IMR-90 (cell line): ENCODE data around the gene CDK2AP2. TPM values are rescaled to one million over a fixed set of nuclear protein-coding genes. Genes with fewer than 3 reads are reported as not detected.

Source experiments
- ATAC-seq: fragments of 200-7000 bp; cut with Tn5 transposase; 2 replicates; pipeline ENCODE4 v1.9.1; 2020; ENCODE audit warnings: low read depth, mild to moderate bottlenecking, moderate library complexity
- BruUV-seq: library from RNA; stranded (reverse); fragments of 400-500 nt; replicated peaks from 2 replicates; lab custom pipeline; 2021; lab: Mats Ljungman, UMichigan
- CTCF ChIA-PET: fragments of 300-600 bp; formaldehyde crosslinking; extraction: SDS; loops from one replicate; lab custom pipeline; 2021; ENCODE audit warnings: antibody characterized with exemption; lab: Yijun Ruan, JAX
- POLR2A ChIA-PET: fragments of 300-600 bp; sonication (Branson Sonifier 250); formaldehyde crosslinking; loops from one replicate; lab custom pipeline; 2022; ENCODE audit warnings: antibody characterized with exemption; ENCODE audit not compliant: unreplicated experiment; lab: Charles Lee
- DNase-seq: peaks from one replicate; pipeline ENCODE4 v3.0.0; 2013
- H2AFZ ChIP-seq: replicated peaks from 2 replicates; pipeline ENCODE3; 2013; ENCODE audit warnings: low read length, mild to moderate bottlenecking; ENCODE audit not compliant: poor library complexity
- H2AK5ac ChIP-seq: 2 replicates; pipeline ENCODE4 v1.6.1; 2013; ENCODE audit warnings: low read depth, low read length, inconsistent platforms
- H2AK9ac ChIP-seq: replicated peaks from 2 replicates; pipeline ENCODE3; 2013; ENCODE audit warnings: mild to moderate bottlenecking, low read depth, low read length, moderate library complexity; ENCODE audit not compliant: poor library complexity
- H2BK120ac ChIP-seq: 2 replicates; pipeline ENCODE4 v1.6.1; 2013; ENCODE audit warnings: low read depth, low read length, inconsistent platforms
- H2BK15ac ChIP-seq: 3 replicates; pipeline ENCODE4 v1.6.1; 2013; ENCODE audit warnings: low read depth, low read length, inconsistent platforms
- H2BK20ac ChIP-seq: 2 replicates; pipeline ENCODE4 v1.6.1; 2013; ENCODE audit warnings: low read depth, mild to moderate bottlenecking, inconsistent platforms, low read length, moderate library complexity
- H2BK5ac ChIP-seq: 2 replicates; pipeline ENCODE4 v1.6.1; 2013; ENCODE audit warnings: mild to moderate bottlenecking, low read depth, low read length, inconsistent platforms; ENCODE audit not compliant: poor library complexity, severe bottlenecking
- H3K14ac ChIP-seq: replicated peaks from 2 replicates; pipeline ENCODE4 v1.6.1; 2013; ENCODE audit warnings: low read depth, low read length, inconsistent platforms
- H3K18ac ChIP-seq: 2 replicates; pipeline ENCODE4 v1.6.1; 2013; ENCODE audit warnings: low read depth, low read length, control low read depth
- H3K23ac ChIP-seq: 2 replicates; pipeline ENCODE4 v1.6.1; 2013; ENCODE audit warnings: low read depth, low read length, inconsistent platforms
- H3K27ac ChIP-seq: 2 replicates; pipeline ENCODE4 v1.5.1; 2013; ENCODE audit warnings: mild to moderate bottlenecking, control low read depth, low read length; ENCODE audit not compliant: insufficient read depth
- H3K27me3 ChIP-seq: 2 replicates; pipeline ENCODE4 v1.6.1; 2013; ENCODE audit warnings: low read length; ENCODE audit not compliant: control insufficient read depth, insufficient read depth
- H3K36me3 ChIP-seq: 2 replicates; pipeline ENCODE4 v1.6.1; 2013; ENCODE audit warnings: low read length, mixed read lengths; ENCODE audit not compliant: control insufficient read depth, insufficient read depth
- H3K4ac ChIP-seq: 2 replicates; pipeline ENCODE4 v1.6.1; 2013; ENCODE audit warnings: low read depth, low read length, inconsistent platforms
- H3K4me1 ChIP-seq: 2 replicates; pipeline ENCODE4 v1.6.1; 2013; ENCODE audit warnings: low read length, mixed read lengths; ENCODE audit not compliant: control insufficient read depth, insufficient read depth
- H3K4me2 ChIP-seq: 2 replicates; pipeline ENCODE4 v1.6.1; 2013; ENCODE audit warnings: low read depth, mild to moderate bottlenecking, control low read depth, low read length, moderate library complexity
- H3K4me3 ChIP-seq: 2 replicates; pipeline ENCODE4 v1.5.1; 2013; ENCODE audit warnings: low read depth, mild to moderate bottlenecking, control low read depth, low read length, moderate library complexity; ENCODE audit not compliant: insufficient read depth
- H3K56ac ChIP-seq: 2 replicates; pipeline ENCODE4 v1.6.1; 2013; ENCODE audit warnings: low read length, inconsistent platforms; ENCODE audit not compliant: insufficient read depth; ENCODE audit errors: extremely low read depth
- H3K79me1 ChIP-seq, 2 experiments: 2 replicates each; pipeline ENCODE4 v1.6.1; 2013; ENCODE audit warnings: low read length in 2 of 2, inconsistent platforms in 1 of 2, low read depth in 1 of 2
- H3K9ac ChIP-seq: 2 replicates; pipeline ENCODE4 v1.6.1; 2013; ENCODE audit warnings: low read depth, low read length, control low read depth
- H3K9me1 ChIP-seq: 2 replicates; pipeline ENCODE4 v1.6.1; 2013; ENCODE audit warnings: low read length, inconsistent platforms; ENCODE audit not compliant: insufficient read depth
- H3K9me3 ChIP-seq: 2 replicates; pipeline ENCODE4 v1.6.1; 2013; ENCODE audit warnings: low read length; ENCODE audit not compliant: control insufficient read depth, insufficient read depth
- H4K20me1 ChIP-seq: 2 replicates; pipeline ENCODE4 v1.6.1; 2013; ENCODE audit warnings: low read length, inconsistent platforms; ENCODE audit not compliant: insufficient read depth
- H4K5ac ChIP-seq: 2 replicates; pipeline ENCODE4 v1.6.1; 2013; ENCODE audit warnings: mild to moderate bottlenecking, low read depth, low read length, control low read depth
- H4K8ac ChIP-seq, 2 experiments: 2 replicates each; pipeline ENCODE4 v1.6.1; 2013; ENCODE audit warnings: low read depth in 2 of 2, low read length in 2 of 2, control low read depth in 1 of 2, inconsistent platforms in 1 of 2
- H4K91ac ChIP-seq: 2 replicates; pipeline ENCODE4 v1.6.1; 2013; ENCODE audit warnings: low read depth, low read length, inconsistent platforms; ENCODE audit not compliant: insufficient read depth
- BHLHE40 ChIP-seq: fragments of 150-350 bp; IDR thresholded peaks from 2 replicates; pipeline ENCODE4 v1.6.1; 2016; ENCODE audit warnings: mild to moderate bottlenecking, low read depth, low read length
- CHD1 ChIP-seq: IDR thresholded peaks from 2 replicates; pipeline ENCODE4 v1.6.1; 2012; ENCODE audit warnings: low read depth, low read length, improper control_type of control experiment
- CTCF ChIP-seq: conservative IDR thresholded peaks from 2 replicates; pipeline ENCODE4 v1.5.1; 2012; ENCODE audit warnings: mild to moderate bottlenecking, low read depth, low read length, improper control_type of control experiment
- FOS ChIP-seq: fragments of 150-350 bp; IDR thresholded peaks from 2 replicates; pipeline ENCODE4 v1.6.1; 2016; ENCODE audit warnings: low read depth, low read length
- MAFK ChIP-seq: IDR thresholded peaks from 2 replicates; pipeline ENCODE4 v1.6.1; 2012; ENCODE audit warnings: low read depth, low read length, improper control_type of control experiment
- MAZ ChIP-seq: IDR thresholded peaks from 2 replicates; pipeline ENCODE4 v1.6.1; 2012; ENCODE audit warnings: low read depth, mild to moderate bottlenecking, low read length, improper control_type of control experiment, moderate library complexity, borderline replicate concordance
- MXI1 ChIP-seq: IDR thresholded peaks from 2 replicates; pipeline ENCODE4 v1.6.1; 2012; ENCODE audit warnings: low read depth, mild to moderate bottlenecking, low read length, moderate library complexity, borderline replicate concordance
- NFE2L2 ChIP-seq: fragments of 150-350 bp; IDR thresholded peaks from 2 replicates; pipeline ENCODE4 v1.6.1; 2016; ENCODE audit warnings: low read depth, mild to moderate bottlenecking, low read length
- POLR2A ChIP-seq: IDR thresholded peaks from 2 replicates; pipeline ENCODE4 v1.6.1; 2012; ENCODE audit warnings: mild to moderate bottlenecking, low read depth, low read length
- RAD21 ChIP-seq: IDR thresholded peaks from 2 replicates; pipeline ENCODE4 v1.6.1; 2012; ENCODE audit warnings: low read length, improper control_type of control experiment
- RCOR1 ChIP-seq: IDR thresholded peaks from 2 replicates; pipeline ENCODE4 v1.6.1; 2012; ENCODE audit warnings: mild to moderate bottlenecking, low read length, improper control_type of control experiment; ENCODE audit not compliant: insufficient replicate concordance
- SMC3 ChIP-seq: fragments of 150-350 bp; IDR thresholded peaks from 2 replicates; pipeline ENCODE4 v1.6.1; 2016; ENCODE audit warnings: low read depth, mild to moderate bottlenecking, antibody characterized with exemption, low read length, moderate library complexity
- WGBS, 2 experiments: methylation state at CpG; one replicate each; pipeline versions ENCODE4 v1.1.5 to v1.1.7; 2013; ENCODE audit warnings: missing lambda C conversion rate in 2 of 2; ENCODE audit not compliant: insufficient read length in 1 of 2; ENCODE audit errors: extremely low coverage in 2 of 2; 5-methylcytosine and 5-hydroxymethylcytosine counted together
- dilution Hi-C: fragments of 300-500 bp; cut with HindIII; formaldehyde crosslinking; loops from one replicate; pipeline ENCODE4 v1.14.3; 2018; ENCODE audit warnings: low sequenced_read_pairs; ENCODE audit not compliant: unreplicated experiment
- in situ Hi-C: fragments of 300-500 bp; cut with MboI; formaldehyde crosslinking; loops from 3 replicates; pipeline ENCODE4 v1.14.3; 2019; ENCODE audit warnings: low sequenced_read_pairs, inconsistent platforms, mixed read lengths
- intact Hi-C: fragments of 100-400 bp; cut with micrococcal nuclease; formaldehyde crosslinking; loops from 2 replicates; pipeline ENCODE4 v1.10.0; 2022
- polyA plus RNA-seq, 3 experiments: library from polyadenylated mRNA; depleted of rRNA; stranded (reverse); fragments of >200 nt; gene quantifications; 2 replicates each; pipeline ENCODE4 v1.2.3, GENCODE V29; 2012; ENCODE audit warnings: low replicate concordance in 1 of 3
- total RNA-seq: library from RNA; depleted of rRNA; stranded (reverse); fragments of >200 nt; gene quantifications from 2 replicates; pipeline ENCODE4 v1.2.3, GENCODE V29; 2012
- TF ChIP-seq, protein P1 (sequence below): fragments of 150-350 bp; IDR thresholded peaks from 2 replicates; pipeline ENCODE4 v1.6.1; 2016; ENCODE audit warnings: low read depth, mild to moderate bottlenecking, low read length, moderate library complexity, borderline replicate concordance

CDK2AP2 gene
- total and polyA plus RNA-seq, 2 of the 4 experiments (the other 2 are of a cell fraction) = 8.1 to 44.7 TPM

GRCh38 chr11:67497656-67498291, 10.2 kb downstream of the CDK2AP2 start:
- H3K56ac ChIP-seq = no peak overlapping the region
- H3K4me2 ChIP-seq = no peak overlapping the region
- H3K18ac ChIP-seq = no peak overlapping the region
- H2AK5ac ChIP-seq = no peak overlapping the region
- no peak overlapping the region for H2BK20ac ChIP-seq
- no peak for ATAC-seq
- CTCF ChIA-PET = no interaction called here
- H4K91ac ChIP-seq = no peak overlapping the region
- no peak overlapping the region for H4K8ac ChIP-seq
- TF ChIP-seq NFE2L2 (no peak), MAFK (no peak), MXI1 (no peak), CHD1 (no peak), RCOR1 (no peak), SMC3 (no peak), CTCF (no peak), MAZ (no peak), BHLHE40 (no peak), RAD21 (no peak), FOS (no peak), POLR2A (no peak)
- TF ChIP-seq, protein P1, sequence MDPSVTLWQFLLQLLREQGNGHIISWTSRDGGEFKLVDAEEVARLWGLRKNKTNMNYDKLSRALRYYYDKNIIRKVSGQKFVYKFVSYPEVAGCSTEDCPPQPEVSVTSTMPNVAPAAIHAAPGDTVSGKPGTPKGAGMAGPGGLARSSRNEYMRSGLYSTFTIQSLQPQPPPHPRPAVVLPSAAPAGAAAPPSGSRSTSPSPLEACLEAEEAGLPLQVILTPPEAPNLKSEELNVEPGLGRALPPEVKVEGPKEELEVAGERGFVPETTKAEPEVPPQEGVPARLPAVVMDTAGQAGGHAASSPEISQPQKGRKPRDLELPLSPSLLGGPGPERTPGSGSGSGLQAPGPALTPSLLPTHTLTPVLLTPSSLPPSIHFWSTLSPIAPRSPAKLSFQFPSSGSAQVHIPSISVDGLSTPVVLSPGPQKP = no peak
- no TSS peak for BruUV-seq
- no peak overlapping the region for H4K5ac ChIP-seq
- POLR2A ChIA-PET = no interaction called here
- H3K4me1 ChIP-seq = no peaks in the 10 kb centered on the region
- peaks cover 4% of the 10 kb centered on the region for H3K9me1 ChIP-seq
- no peak overlapping the region for H3K9ac ChIP-seq
- no peak for DNase-seq
- no peaks in the 10 kb centered on the region for H3K27me3 ChIP-seq
- no peak overlapping the region for H2BK5ac ChIP-seq
- H4K20me1 ChIP-seq = no peaks in the 10 kb centered on the region
- H3K23ac ChIP-seq = no peak overlapping the region
- dilution Hi-C loops = no loop called here
- H3K36me3 ChIP-seq = peaks cover 36% of the 10 kb centered on the region
- H3K9me3 ChIP-seq = no peaks in the 10 kb centered on the region
- H3K27ac ChIP-seq = no peak overlapping the region
- no peak overlapping the region for H2AK9ac ChIP-seq
- no peak overlapping the region for H3K14ac ChIP-seq
- in situ Hi-C loops = no loop called here
- no peak overlapping the region for H2BK120ac ChIP-seq
- 94% methylated on average over 13 of the region's 21 CpGs; no CpG with 5 or more reads in 1 of the 2 experiments for WGBS, 2 experiments
- H2AFZ ChIP-seq = no peak overlapping the region
- H3K4ac ChIP-seq = no peak overlapping the region
- peaks cover 4 to 10% of the 10 kb centered on the region in 2 experiments; a peak in 3 of 4 replicates for H3K79me1 ChIP-seq
- H2BK15ac ChIP-seq = no peak overlapping the region
- no peak overlapping the region for H3K4me3 ChIP-seq
- intact Hi-C loops = no loop called here
